Breast epithelium (tissue), 3 donors: ENCODE results near the gene NR3C2.

Source experiments
- POLR2AphosphoS5 ChIP-seq, 3 donors: sonication (generic); formaldehyde crosslinking; IDR thresholded peaks; one replicate each; pipeline ENCODE4 v1.6.1; 2017; ENCODE audit warnings: antibody characterized with exemption in 3 of 3
- TF ChIP-seq, protein P1 (sequence below), 3 donors: fragments of 450-650 bp; IDR thresholded peaks; one replicate each; pipeline ENCODE4 v1.5.1; 2016 to 2017; ENCODE audit warnings: antibody characterized with exemption in 3 of 3, mild to moderate bottlenecking in 3 of 3, moderate library complexity in 3 of 3

GRCh38 chr4:148278310-148278709, 163.9 kb downstream of the NR3C2 start:
- TF ChIP-seq, protein P1, sequence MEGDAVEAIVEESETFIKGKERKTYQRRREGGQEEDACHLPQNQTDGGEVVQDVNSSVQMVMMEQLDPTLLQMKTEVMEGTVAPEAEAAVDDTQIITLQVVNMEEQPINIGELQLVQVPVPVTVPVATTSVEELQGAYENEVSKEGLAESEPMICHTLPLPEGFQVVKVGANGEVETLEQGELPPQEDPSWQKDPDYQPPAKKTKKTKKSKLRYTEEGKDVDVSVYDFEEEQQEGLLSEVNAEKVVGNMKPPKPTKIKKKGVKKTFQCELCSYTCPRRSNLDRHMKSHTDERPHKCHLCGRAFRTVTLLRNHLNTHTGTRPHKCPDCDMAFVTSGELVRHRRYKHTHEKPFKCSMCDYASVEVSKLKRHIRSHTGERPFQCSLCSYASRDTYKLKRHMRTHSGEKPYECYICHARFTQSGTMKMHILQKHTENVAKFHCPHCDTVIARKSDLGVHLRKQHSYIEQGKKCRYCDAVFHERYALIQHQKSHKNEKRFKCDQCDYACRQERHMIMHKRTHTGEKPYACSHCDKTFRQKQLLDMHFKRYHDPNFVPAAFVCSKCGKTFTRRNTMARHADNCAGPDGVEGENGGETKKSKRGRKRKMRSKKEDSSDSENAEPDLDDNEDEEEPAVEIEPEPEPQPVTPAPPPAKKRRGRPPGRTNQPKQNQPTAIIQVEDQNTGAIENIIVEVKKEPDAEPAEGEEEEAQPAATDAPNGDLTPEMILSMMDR (IDR thresholded peaks at IDR 0.05), result no peak
- TF ChIP-seq POLR2AphosphoS5 (IDR thresholded peaks at IDR 0.05), result no peak
